Kidney (tissue), 14 donors: ENCODE results near the gene SH3GL2. TPM values are rescaled to one million over a fixed set of nuclear protein-coding genes. Genes with fewer than 3 reads are reported as not detected.

Experiments used
- DNase-seq, 5 donors: peaks; one replicate each; pipeline ENCODE4 v3.0.0-alpha.2; 2013 to 2020
- FAIRE-seq: peaks from 2 replicates; lab custom pipeline; 2012; peaks lifted over from hg19 to GRCh38; lab: Jason Lieb, UNC
- H3K27ac ChIP-seq, 2 donors: one replicate each; pipeline ENCODE4 v1.7.0; 2013; ENCODE audit warnings: low read depth in 2 of 2, low read length in 2 of 2, inconsistent platforms in 1 of 2
- H3K27me3 ChIP-seq: one replicate; pipeline ENCODE4 v1.7.1; 2013; ENCODE audit warnings: low read length, inconsistent platforms; ENCODE audit not compliant: control insufficient read depth, insufficient read depth
- H3K36me3 ChIP-seq, 3 donors: one replicate each; pipeline versions ENCODE4 v1.7.0 to v1.7.1; 2013; ENCODE audit warnings: low read length in 3 of 3, control low read depth in 1 of 3, inconsistent platforms in 1 of 3; ENCODE audit not compliant: insufficient read depth in 3 of 3, control insufficient read depth in 2 of 3
- H3K4me1 ChIP-seq, 3 donors: one replicate each; pipeline versions ENCODE4 v1.7.0 to v1.7.1; 2013; ENCODE audit warnings: low read length in 3 of 3, inconsistent platforms in 1 of 3, low read depth in 1 of 3; ENCODE audit not compliant: control insufficient read depth in 2 of 3, insufficient read depth in 2 of 3
- H3K4me3 ChIP-seq, 3 donors: one replicate each; pipeline versions ENCODE4 v1.7.0 to v1.8.1; 2013; ENCODE audit warnings: low read length in 3 of 3, control low read depth in 1 of 3, inconsistent platforms in 1 of 3
- H3K9ac ChIP-seq, 3 donors: one replicate each; pipeline versions ENCODE4 v1.7.0 to v1.7.1; 2013; ENCODE audit warnings: low read length in 3 of 3, control low read depth in 1 of 3, inconsistent platforms in 1 of 3
- H3K9me3 ChIP-seq, 3 donors: one replicate each; pipeline versions ENCODE4 v1.7.0 to v1.7.1; 2013; ENCODE audit warnings: low read length in 3 of 3, control low read depth in 1 of 3, inconsistent platforms in 1 of 3; ENCODE audit not compliant: control insufficient read depth in 2 of 3, insufficient read depth in 1 of 3
- intact Hi-C: fragments of 100-400 bp; cut with DNase I; formaldehyde crosslinking; loops from one replicate; pipeline ENCODE4 v1.11.1; 2022
- polyA plus RNA-seq: library from polyadenylated mRNA; stranded (reverse); fragments of 350-450 nt; fragmentation: Illumina TruSeq; extraction: RNeasy Lipid Tissue Mini Kit (QIAGEN cat#74804); gene quantifications from one replicate; pipeline ENCODE4 v1.2.3, GENCODE V29; 2014; ENCODE audit warnings: low read depth, low replicate concordance; ENCODE audit not compliant: insufficient read depth
- total RNA-seq: library from RNA; stranded (reverse); fragmentation: NEBNext Ultra II Directional; extraction: Animal tissue kit (Norgen Biotek cat#: 25700); gene quantifications from one replicate; pipeline ENCODE4 v1.2.1, GENCODE V29; 2021
- TF ChIP-seq, protein P1 (sequence below): IDR thresholded peaks from 3 replicates; pipeline ENCODE4 v1.5.1; 2012; ENCODE audit warnings: mild to moderate bottlenecking, moderate library complexity, borderline replicate concordance; ENCODE audit not compliant: insufficient read depth; ENCODE audit errors: extremely low read depth
- donor health status: control.
- donor health status: control.
- donor health status: control.
- donor health status: control.
- donor health status: control.
- donor health status: DM: yes; HTN: yes; CAD: no.
- donor health status: Normal renal cell carcinoma (clear cell type).

The SH3GL2 gene
- total and polyA plus RNA-seq, 2 donors from 2014 or later = 3.1 to 20.0 TPM

DNA sequence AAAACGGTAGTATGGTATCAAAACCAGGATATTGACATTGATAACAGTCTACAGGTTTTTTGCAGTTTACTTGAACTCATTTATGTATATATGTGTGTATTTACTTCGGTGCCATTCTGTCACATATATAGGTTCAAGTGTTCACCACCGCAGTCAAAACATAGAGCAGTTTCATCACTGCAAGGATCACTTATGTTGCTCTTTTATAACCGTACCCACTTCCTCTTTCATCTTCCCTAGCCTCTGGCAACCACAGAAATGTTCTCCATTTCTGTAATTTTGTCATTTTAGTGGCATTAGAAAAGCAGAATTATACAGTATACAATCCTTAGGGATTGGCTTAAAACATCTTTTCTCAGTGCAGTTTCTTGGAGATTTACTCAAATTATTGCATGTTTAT is 90.3 kb downstream of the SH3GL2 start:
- no peak overlapping the region for H3K4me3 ChIP-seq
- intact Hi-C loops = no loop called here
- H3K36me3 ChIP-seq = no peaks in the 10 kb centered on the region
- H3K27me3 ChIP-seq = no peaks in the 10 kb centered on the region
- H3K9ac ChIP-seq = no peak overlapping the region
- DNase-seq = no peak
- TF ChIP-seq, protein P1, sequence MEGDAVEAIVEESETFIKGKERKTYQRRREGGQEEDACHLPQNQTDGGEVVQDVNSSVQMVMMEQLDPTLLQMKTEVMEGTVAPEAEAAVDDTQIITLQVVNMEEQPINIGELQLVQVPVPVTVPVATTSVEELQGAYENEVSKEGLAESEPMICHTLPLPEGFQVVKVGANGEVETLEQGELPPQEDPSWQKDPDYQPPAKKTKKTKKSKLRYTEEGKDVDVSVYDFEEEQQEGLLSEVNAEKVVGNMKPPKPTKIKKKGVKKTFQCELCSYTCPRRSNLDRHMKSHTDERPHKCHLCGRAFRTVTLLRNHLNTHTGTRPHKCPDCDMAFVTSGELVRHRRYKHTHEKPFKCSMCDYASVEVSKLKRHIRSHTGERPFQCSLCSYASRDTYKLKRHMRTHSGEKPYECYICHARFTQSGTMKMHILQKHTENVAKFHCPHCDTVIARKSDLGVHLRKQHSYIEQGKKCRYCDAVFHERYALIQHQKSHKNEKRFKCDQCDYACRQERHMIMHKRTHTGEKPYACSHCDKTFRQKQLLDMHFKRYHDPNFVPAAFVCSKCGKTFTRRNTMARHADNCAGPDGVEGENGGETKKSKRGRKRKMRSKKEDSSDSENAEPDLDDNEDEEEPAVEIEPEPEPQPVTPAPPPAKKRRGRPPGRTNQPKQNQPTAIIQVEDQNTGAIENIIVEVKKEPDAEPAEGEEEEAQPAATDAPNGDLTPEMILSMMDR = no peak
- no peak overlapping the region for H3K27ac ChIP-seq
- no peak for FAIRE-seq
- no peaks in the 10 kb centered on the region for H3K9me3 ChIP-seq
- no peaks in the 10 kb centered on the region for H3K4me1 ChIP-seq

DNA sequence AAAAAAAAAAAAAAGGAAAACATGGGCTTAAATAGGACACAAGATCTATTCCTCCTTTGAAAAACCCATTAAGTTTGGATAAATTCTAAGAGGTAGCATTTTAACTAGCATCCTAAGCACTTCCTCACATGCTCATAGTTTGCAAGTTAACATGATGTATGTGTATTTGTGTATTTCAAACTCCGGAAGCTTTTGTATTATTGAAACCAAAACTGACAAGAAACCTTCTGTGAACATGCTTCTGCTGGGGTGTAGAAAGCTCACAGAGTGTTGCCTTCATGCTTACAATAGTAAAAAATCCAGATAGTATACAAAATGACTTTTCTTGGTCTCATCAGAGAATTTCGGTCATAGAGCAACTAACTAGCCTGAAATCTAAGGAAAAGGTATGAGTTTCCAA is 103.8 kb downstream of the SH3GL2 start:
- TF ChIP-seq, protein P1 = no peak
- no peak overlapping the region for H3K4me3 ChIP-seq
- H3K9ac ChIP-seq = no peak overlapping the region
- H3K36me3 ChIP-seq = no peaks in the 10 kb centered on the region
- DNase-seq = no peak
- H3K27me3 ChIP-seq = no peaks in the 10 kb centered on the region
- FAIRE-seq = no peak
- H3K27ac ChIP-seq = no peak overlapping the region
- H3K9me3 ChIP-seq = no peaks in the 10 kb centered on the region
- intact Hi-C loops = no loop called here
- H3K4me1 ChIP-seq = no peaks in the 10 kb centered on the region

DNA sequence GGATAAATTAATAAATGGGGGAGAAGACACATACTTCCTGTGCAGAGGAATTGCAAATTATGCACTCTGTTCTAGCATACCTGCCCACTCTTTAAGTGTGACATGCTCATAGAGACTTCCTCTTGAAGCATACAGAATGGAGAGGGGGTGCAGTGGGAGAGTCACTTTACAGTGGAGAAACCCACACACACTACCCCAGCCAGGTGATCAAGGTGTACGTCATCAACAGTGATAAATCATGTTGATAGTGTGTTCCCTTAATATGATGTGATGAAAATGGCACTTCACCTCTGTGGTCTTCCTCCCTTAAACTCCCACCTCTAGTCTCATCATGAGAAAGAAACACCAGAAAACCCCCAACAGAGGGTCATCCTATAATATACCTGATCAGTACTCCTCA is 110.0 kb downstream of the SH3GL2 start:
- no peak overlapping the region for H3K27ac ChIP-seq
- FAIRE-seq (no peak), DNase-seq (no peak)
- H3K4me3 ChIP-seq = no peak overlapping the region
- TF ChIP-seq, protein P1 = no peak
- intact Hi-C loops = no loop called here
- H3K9me3 ChIP-seq = no peaks in the 10 kb centered on the region
- no peaks in the 10 kb centered on the region for H3K27me3 ChIP-seq
- no peaks in the 10 kb centered on the region for H3K4me1 ChIP-seq
- no peaks in the 10 kb centered on the region for H3K36me3 ChIP-seq
- no peak overlapping the region for H3K9ac ChIP-seq

DNA sequence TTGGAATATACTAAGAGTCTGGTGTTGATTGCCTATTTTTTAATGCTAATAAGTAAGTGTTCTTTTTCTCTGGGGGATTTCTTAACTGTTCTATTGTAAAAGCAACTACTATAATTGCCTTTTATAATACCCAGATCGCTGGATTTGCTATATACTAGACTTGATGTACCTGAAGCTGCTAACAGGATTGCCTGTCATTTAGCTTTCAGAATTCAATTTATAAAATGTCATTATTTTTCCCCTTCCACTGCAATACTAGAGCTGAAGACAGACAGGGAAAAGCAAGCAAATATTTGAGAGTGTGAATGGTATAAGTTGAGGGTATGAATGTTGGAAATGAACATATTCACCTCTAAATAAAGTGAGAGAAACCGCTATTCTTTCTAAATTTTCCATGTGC is 115.5 kb downstream of the SH3GL2 start:
- DNase-seq (no peak), FAIRE-seq (no peak)
- no peaks in the 10 kb centered on the region for H3K4me1 ChIP-seq
- intact Hi-C loops = no loop called here
- H3K27ac ChIP-seq = no peak overlapping the region
- no peak overlapping the region for H3K9ac ChIP-seq
- no peak overlapping the region for H3K4me3 ChIP-seq
- TF ChIP-seq, protein P1 = no peak
- H3K9me3 ChIP-seq = no peaks in the 10 kb centered on the region
- no peaks in the 10 kb centered on the region for H3K27me3 ChIP-seq
- H3K36me3 ChIP-seq = no peaks in the 10 kb centered on the region
